Kidney (tissue), 14 donors: ENCODE results near the gene GLRA2. TPM values are rescaled to one million over a fixed set of nuclear protein-coding genes. Genes with fewer than 3 reads are reported as not detected.
"Not testable (repeated sequence)": the region's sequence is repeated elsewhere in the genome, so short reads cannot be mapped to it uniquely, and the experiment has no call there.

Source experiments
- DNase-seq, 5 donors: peaks; one replicate each; pipeline ENCODE4 v3.0.0-alpha.2; 2013 to 2020
- FAIRE-seq: peaks from 2 replicates; lab custom pipeline; 2012; peaks lifted over from hg19 to GRCh38; lab: Jason Lieb, UNC
- H3K27ac ChIP-seq, 2 donors: one replicate each; pipeline ENCODE4 v1.7.0; 2013; ENCODE audit warnings: low read depth in 2 of 2, low read length in 2 of 2, inconsistent platforms in 1 of 2
- H3K27me3 ChIP-seq: one replicate; pipeline ENCODE4 v1.7.1; 2013; ENCODE audit warnings: low read length, inconsistent platforms; ENCODE audit not compliant: control insufficient read depth, insufficient read depth
- H3K36me3 ChIP-seq, 3 donors: one replicate each; pipeline versions ENCODE4 v1.7.0 to v1.7.1; 2013; ENCODE audit warnings: low read length in 3 of 3, control low read depth in 1 of 3, inconsistent platforms in 1 of 3; ENCODE audit not compliant: insufficient read depth in 3 of 3, control insufficient read depth in 2 of 3
- H3K4me1 ChIP-seq, 3 donors: one replicate each; pipeline versions ENCODE4 v1.7.0 to v1.7.1; 2013; ENCODE audit warnings: low read length in 3 of 3, inconsistent platforms in 1 of 3, low read depth in 1 of 3; ENCODE audit not compliant: control insufficient read depth in 2 of 3, insufficient read depth in 2 of 3
- H3K4me3 ChIP-seq, 3 donors: one replicate each; pipeline versions ENCODE4 v1.7.0 to v1.8.1; 2013; ENCODE audit warnings: low read length in 3 of 3, control low read depth in 1 of 3, inconsistent platforms in 1 of 3
- H3K9ac ChIP-seq, 3 donors: one replicate each; pipeline versions ENCODE4 v1.7.0 to v1.7.1; 2013; ENCODE audit warnings: low read length in 3 of 3, control low read depth in 1 of 3, inconsistent platforms in 1 of 3
- H3K9me3 ChIP-seq, 3 donors: one replicate each; pipeline versions ENCODE4 v1.7.0 to v1.7.1; 2013; ENCODE audit warnings: low read length in 3 of 3, control low read depth in 1 of 3, inconsistent platforms in 1 of 3; ENCODE audit not compliant: control insufficient read depth in 2 of 3, insufficient read depth in 1 of 3
- intact Hi-C: fragments of 100-400 bp; cut with DNase I; formaldehyde crosslinking; loops from one replicate; pipeline ENCODE4 v1.11.1; 2022
- polyA plus RNA-seq: library from polyadenylated mRNA; stranded (reverse); fragments of 350-450 nt; fragmentation: Illumina TruSeq; extraction: RNeasy Lipid Tissue Mini Kit (QIAGEN cat#74804); gene quantifications from one replicate; pipeline ENCODE4 v1.2.3, GENCODE V29; 2014; ENCODE audit warnings: low read depth, low replicate concordance; ENCODE audit not compliant: insufficient read depth
- total RNA-seq: library from RNA; stranded (reverse); fragmentation: NEBNext Ultra II Directional; extraction: Animal tissue kit (Norgen Biotek cat#: 25700); gene quantifications from one replicate; pipeline ENCODE4 v1.2.1, GENCODE V29; 2021
- TF ChIP-seq, protein P1 (sequence below): IDR thresholded peaks from 3 replicates; pipeline ENCODE4 v1.5.1; 2012; ENCODE audit warnings: mild to moderate bottlenecking, moderate library complexity, borderline replicate concordance; ENCODE audit not compliant: insufficient read depth; ENCODE audit errors: extremely low read depth
- donor health status: control.
- donor health status: control.
- donor health status: control.
- donor health status: control.
- donor health status: control.
- donor health status: DM: yes; HTN: yes; CAD: no.
- donor health status: Normal renal cell carcinoma (clear cell type).

The GLRA2 gene
- total and polyA plus RNA-seq, 2 donors from 2014 or later: not detected

DNA sequence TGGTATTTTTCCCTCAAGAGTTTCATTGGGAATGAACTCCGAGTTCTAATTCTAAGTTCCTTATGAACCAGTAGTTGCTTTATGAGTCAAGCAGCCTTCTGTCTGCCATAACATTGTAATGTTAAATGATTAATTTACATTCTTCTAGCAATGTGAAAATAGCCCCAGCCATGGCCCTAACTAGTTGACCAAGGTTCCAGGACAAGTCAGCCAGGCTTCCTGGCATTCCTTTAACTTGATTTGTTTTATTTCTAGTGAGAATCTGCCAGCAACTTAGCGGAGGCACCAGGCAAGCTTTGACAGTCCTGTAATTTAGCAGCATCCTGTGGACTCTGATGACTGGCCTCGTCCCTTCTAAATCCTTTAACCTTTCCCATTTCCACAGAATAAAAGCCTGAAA, 69.0 kb downstream of the GLRA2 start:
- FAIRE-seq: no peak

DNA sequence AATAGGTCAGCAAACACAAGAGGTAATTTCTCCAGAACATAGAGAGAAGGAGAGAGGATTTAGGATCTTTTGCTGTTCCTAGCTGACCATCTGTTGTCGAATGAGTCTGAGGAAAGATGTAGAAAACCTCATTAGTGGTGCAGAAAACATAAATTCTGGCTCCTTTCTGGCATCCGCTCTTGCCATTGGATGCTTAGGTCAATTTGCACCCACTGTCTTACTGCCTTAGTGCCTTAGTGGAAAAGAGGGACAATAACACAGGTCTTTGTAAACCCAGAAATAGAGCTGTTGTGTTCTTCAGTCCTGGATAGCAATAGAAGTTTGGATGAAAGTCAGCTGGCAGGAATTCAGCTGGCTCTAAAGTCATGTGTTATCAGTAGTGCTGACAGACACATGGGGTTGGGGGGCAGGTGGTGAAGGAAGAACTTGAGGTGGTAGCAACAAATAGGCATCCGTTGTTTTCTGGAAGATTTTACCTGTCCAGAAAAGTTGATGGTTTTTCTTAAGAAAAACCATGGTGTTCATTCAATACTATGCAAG, 78.2 kb downstream of the GLRA2 start:
- Histone ChIP-seq H3K9ac (no peak overlapping the region), H3K4me1 (no peaks in the 10 kb centered on the region), H3K27ac (no peak overlapping the region), H3K27me3 (no peaks in the 10 kb centered on the region), H3K4me3 (no peak overlapping the region), H3K36me3 (no peaks in the 10 kb centered on the region), H3K9me3 (no peaks in the 10 kb centered on the region)
- intact Hi-C loops: no loop called here
- no peak for DNase-seq
- FAIRE-seq: no peak
- TF ChIP-seq, protein P1, sequence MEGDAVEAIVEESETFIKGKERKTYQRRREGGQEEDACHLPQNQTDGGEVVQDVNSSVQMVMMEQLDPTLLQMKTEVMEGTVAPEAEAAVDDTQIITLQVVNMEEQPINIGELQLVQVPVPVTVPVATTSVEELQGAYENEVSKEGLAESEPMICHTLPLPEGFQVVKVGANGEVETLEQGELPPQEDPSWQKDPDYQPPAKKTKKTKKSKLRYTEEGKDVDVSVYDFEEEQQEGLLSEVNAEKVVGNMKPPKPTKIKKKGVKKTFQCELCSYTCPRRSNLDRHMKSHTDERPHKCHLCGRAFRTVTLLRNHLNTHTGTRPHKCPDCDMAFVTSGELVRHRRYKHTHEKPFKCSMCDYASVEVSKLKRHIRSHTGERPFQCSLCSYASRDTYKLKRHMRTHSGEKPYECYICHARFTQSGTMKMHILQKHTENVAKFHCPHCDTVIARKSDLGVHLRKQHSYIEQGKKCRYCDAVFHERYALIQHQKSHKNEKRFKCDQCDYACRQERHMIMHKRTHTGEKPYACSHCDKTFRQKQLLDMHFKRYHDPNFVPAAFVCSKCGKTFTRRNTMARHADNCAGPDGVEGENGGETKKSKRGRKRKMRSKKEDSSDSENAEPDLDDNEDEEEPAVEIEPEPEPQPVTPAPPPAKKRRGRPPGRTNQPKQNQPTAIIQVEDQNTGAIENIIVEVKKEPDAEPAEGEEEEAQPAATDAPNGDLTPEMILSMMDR: no peak

More for the DNA sequence above, 69.0 kb downstream of the GLRA2 start:
- H3K4me3 ChIP-seq: no peak overlapping the region
- no peaks in the 10 kb centered on the region for H3K36me3 ChIP-seq
- H3K9me3 ChIP-seq: no peaks in the 10 kb centered on the region
- intact Hi-C loops: no loop called here
- no peaks in the 10 kb centered on the region for H3K4me1 ChIP-seq
- TF ChIP-seq, protein P1: no peak
- DNase-seq: peak in 1 of 5 donors; percentile 1
- H3K27me3 ChIP-seq: peaks cover 2% of the 10 kb centered on the region
- H3K9ac ChIP-seq: no peak overlapping the region
- no peak overlapping the region for H3K27ac ChIP-seq

DNA sequence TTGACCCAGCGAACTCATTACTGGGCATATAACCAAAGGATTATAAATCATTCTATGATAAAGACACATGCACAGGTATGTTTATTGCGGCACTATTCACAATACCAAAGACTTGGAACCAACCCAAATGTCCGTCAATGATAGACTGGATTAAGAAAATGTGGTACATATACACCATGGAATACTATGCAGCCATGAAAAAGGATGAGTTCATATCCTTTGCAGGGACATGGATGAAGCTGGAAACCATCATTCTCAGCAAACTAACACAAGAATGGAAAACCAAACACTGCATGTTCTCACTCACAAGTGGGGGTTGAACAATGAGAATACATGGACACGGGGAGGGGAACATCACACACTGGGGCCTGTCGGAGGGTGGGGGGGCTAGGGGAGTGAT, 83.1 kb downstream of the GLRA2 start:
- DNase-seq, H3K36me3 ChIP-seq, FAIRE-seq, intact Hi-C loops, H3K4me1 ChIP-seq, H3K4me3 ChIP-seq, H3K9ac ChIP-seq, H3K27ac ChIP-seq, H3K27me3 ChIP-seq, H3K9me3 ChIP-seq: not testable (repeated sequence)

DNA sequence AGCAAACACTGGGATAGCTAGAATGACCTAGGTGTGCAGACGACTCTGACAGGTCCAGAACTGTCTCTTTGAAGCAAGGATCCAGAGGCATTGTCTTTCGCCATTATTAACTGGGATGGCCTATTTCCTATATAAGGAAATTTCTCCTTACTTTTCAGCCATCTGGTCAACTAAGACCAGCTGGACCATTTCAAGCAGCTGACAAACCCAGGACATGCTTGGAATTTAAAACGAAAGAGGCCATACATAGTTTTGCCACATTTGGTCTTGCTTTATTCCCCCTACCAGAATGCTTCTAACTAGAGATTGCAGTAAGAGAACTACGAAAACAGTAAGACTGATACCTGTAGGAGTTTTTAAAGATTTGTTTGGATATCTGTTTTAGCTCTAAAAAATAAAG, 87.0 kb downstream of the GLRA2 start:
- DNase-seq: peak in 3 of 5 donors; percentile 39 to 81 (median 52)
- no peak overlapping the region for H3K9ac ChIP-seq
- intact Hi-C loops: no loop called here
- H3K4me3 ChIP-seq: no peak overlapping the region
- no peaks in the 10 kb centered on the region for H3K36me3 ChIP-seq
- H3K4me1 ChIP-seq: no peaks in the 10 kb centered on the region
- TF ChIP-seq, protein P1: no peak
- H3K27me3 ChIP-seq: no peaks in the 10 kb centered on the region
- no peaks in the 10 kb centered on the region for H3K9me3 ChIP-seq
- no peak overlapping the region for H3K27ac ChIP-seq
- FAIRE-seq: no peak
